ENCODE measurements around the gene ALKBH1. TPM values are rescaled to one million over a fixed set of nuclear protein-coding genes. Genes with fewer than 3 reads are reported as not detected.
A peak's percentile ranks its signal among the peaks of the same experiment; 100 is the strongest.

The ALKBH1 gene
- total RNA-seq, 4 donors from 2014 or later = 5.2 to 15.6 (median 10.4) TPM

DNA sequence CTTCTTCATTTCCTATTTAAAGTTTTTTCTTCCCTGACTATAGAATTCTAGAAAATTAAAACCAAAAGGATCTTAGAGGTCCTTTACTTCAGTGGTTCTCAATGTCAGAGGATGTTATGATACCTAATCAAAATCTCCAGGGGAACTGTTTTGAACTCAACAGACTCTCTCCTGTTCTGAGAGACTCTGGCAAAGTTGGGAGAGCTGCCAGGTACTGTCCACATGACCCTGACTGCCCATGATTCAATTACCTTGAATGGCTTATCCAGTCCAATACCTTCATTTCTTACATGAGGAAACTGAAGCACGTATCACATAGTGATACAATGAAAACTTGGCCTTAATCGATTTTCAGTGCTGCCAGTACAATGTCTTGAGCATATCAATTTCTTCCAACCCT is 16.6 kb downstream of the ALKBH1 start:
- 89 to 95% methylated on average over 2 of the region's 2 CpGs for WGBS, 2 donors (ENCODE audit: low coverage in 1 of 2)
- no peak overlapping the region for H3K4me3 ChIP-seq
- peaks cover 0 to 44% (median 5%) of the 10 kb centered on the region in 4 donors for H3K36me3 ChIP-seq
- H3K27ac ChIP-seq = no peak overlapping the region
- in situ Hi-C loops (cut with MboI; ENCODE audit: low pct_ligation_motif_present in 1 of 4, low pct_unique_long_range_greater_than_20kb in 1 of 4, low sequenced_read_pairs in 3 of 4) (no loop called here), intact Hi-C loops (cut with DNase I; ENCODE audit: low total_unique reads) (no loop called here)
- TF ChIP-seq EP300 (IDR thresholded peaks at IDR 0.05; ENCODE audit: low read depth) (no peak), POLR2A (IDR thresholded peaks at IDR 0.05) (no peak), POLR2AphosphoS5 (IDR thresholded peaks at IDR 0.05) (no peak)
- TF ChIP-seq, protein P1, sequence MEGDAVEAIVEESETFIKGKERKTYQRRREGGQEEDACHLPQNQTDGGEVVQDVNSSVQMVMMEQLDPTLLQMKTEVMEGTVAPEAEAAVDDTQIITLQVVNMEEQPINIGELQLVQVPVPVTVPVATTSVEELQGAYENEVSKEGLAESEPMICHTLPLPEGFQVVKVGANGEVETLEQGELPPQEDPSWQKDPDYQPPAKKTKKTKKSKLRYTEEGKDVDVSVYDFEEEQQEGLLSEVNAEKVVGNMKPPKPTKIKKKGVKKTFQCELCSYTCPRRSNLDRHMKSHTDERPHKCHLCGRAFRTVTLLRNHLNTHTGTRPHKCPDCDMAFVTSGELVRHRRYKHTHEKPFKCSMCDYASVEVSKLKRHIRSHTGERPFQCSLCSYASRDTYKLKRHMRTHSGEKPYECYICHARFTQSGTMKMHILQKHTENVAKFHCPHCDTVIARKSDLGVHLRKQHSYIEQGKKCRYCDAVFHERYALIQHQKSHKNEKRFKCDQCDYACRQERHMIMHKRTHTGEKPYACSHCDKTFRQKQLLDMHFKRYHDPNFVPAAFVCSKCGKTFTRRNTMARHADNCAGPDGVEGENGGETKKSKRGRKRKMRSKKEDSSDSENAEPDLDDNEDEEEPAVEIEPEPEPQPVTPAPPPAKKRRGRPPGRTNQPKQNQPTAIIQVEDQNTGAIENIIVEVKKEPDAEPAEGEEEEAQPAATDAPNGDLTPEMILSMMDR (IDR thresholded peaks at IDR 0.05) = no peak
- no peaks in the 10 kb centered on the region for H3K9me3 ChIP-seq
- H3K4me1 ChIP-seq = no peaks in the 10 kb centered on the region
- H3K27me3 ChIP-seq = no peaks in the 10 kb centered on the region
- DNase-seq = no peak

- H3K36me3 ChIP-seq = peaks cover 0 to 23% (median 2%) of the 10 kb centered on the region in 4 donors
- WGBS, 2 donors (ENCODE audit: low coverage in 1 of 2) = 0 to 13% methylated on average over 1 of the region's 1 CpG
- no peak for DNase-seq
These were observed 25.7 kb downstream of the ALKBH1 start for GRCh38 chr14:77682158-77682553.

GRCh38 chr14:77681196-77682157 is 26.3 kb downstream of the ALKBH1 start:
- H3K27ac ChIP-seq = peak overlapping the region; percentile 63 to 67 (median 66)
- TF ChIP-seq POLR2AphosphoS5 (IDR thresholded peaks at IDR 0.05) (peak in 1 of 3 donors; percentile 39), POLR2A (IDR thresholded peaks at IDR 0.05) (no peak), EP300 (IDR thresholded peaks at IDR 0.05; ENCODE audit: low read depth) (no peak)
- TF ChIP-seq, protein P1 (IDR thresholded peaks at IDR 0.05) = no peak
- no peaks in the 10 kb centered on the region for H3K9me3 ChIP-seq
- H3K27me3 ChIP-seq = no peaks in the 10 kb centered on the region
- peak; percentile 43 for DNase-seq
- intact Hi-C loops (cut with DNase I; ENCODE audit: low total_unique reads) (no loop called here), in situ Hi-C loops (cut with MboI; ENCODE audit: low pct_ligation_motif_present in 1 of 4, low pct_unique_long_range_greater_than_20kb in 1 of 4, low sequenced_read_pairs in 3 of 4) (no loop called here)
- WGBS, 2 donors (ENCODE audit: low coverage in 1 of 2) = 42 to 50% methylated on average over 7 of the region's 7 CpGs
- H3K4me3 ChIP-seq = no peak overlapping the region
- H3K36me3 ChIP-seq = peaks cover 0 to 24% (median 2%) of the 10 kb centered on the region in 4 donors
- H3K4me1 ChIP-seq = peaks cover 8 to 28% (median 16%) of the 10 kb centered on the region in 4 donors

More at GRCh38 chr14:77682158-77682553, 25.7 kb downstream of the ALKBH1 start:
- no peaks in the 10 kb centered on the region for H3K9me3 ChIP-seq
- TF ChIP-seq POLR2A (IDR thresholded peaks at IDR 0.05) = no peak
- TF ChIP-seq, protein P1 (IDR thresholded peaks at IDR 0.05) = no peak
- no peak for TF ChIP-seq POLR2AphosphoS5 (IDR thresholded peaks at IDR 0.05)
- no peak for TF ChIP-seq EP300 (IDR thresholded peaks at IDR 0.05; ENCODE audit: low read depth)
- H3K27me3 ChIP-seq = no peaks in the 10 kb centered on the region
- in situ Hi-C loops (cut with MboI; ENCODE audit: low pct_ligation_motif_present in 1 of 4, low pct_unique_long_range_greater_than_20kb in 1 of 4, low sequenced_read_pairs in 3 of 4) (no loop called here), intact Hi-C loops (cut with DNase I; ENCODE audit: low total_unique reads) (no loop called here)
- peak overlapping the region; percentile 63 to 67 (median 66) for H3K27ac ChIP-seq
- H3K4me3 ChIP-seq = no peak overlapping the region
- peaks cover 8 to 28% (median 16%) of the 10 kb centered on the region in 4 donors for H3K4me1 ChIP-seq

DNA sequence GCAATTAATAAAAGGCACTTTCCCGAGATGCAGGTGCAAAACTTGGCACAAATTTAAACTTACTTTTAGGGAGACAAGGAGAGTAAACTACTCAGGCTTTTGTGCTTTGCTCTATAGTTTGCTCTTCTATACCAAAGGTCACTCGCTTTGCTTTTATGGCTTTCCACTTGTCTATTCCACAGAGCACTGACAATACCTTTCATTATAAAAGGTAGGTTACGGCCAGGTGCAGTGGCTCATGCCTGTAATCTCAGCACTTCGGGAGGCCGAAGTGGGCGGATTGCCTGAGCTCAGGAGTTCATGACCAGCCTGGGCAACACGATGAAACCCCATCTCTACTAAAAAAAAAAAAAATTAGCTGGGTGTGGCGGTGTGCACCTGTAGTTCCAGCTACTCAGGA is 32.9 kb downstream of the ALKBH1 start:
- intact Hi-C loops (cut with DNase I; ENCODE audit: low total_unique reads) = no loop called here
- Histone ChIP-seq H3K27me3 (no peaks in the 10 kb centered on the region), H3K27ac (peak overlapping the region; percentile 28 to 66 (median 54)), H3K4me1 (peaks cover 0 to 14% (median 5%) of the 10 kb centered on the region in 4 donors), H3K36me3 (peaks cover 0 to 43% (median 11%) of the 10 kb centered on the region in 4 donors), H3K9me3 (no peaks in the 10 kb centered on the region), H3K4me3 (no peak overlapping the region)
- peak in 2 of 3 donors; percentile 19 to 44 for TF ChIP-seq POLR2AphosphoS5 (IDR thresholded peaks at IDR 0.05)
- TF ChIP-seq, protein P1 (IDR thresholded peaks at IDR 0.05) = no peak
- TF ChIP-seq POLR2A (IDR thresholded peaks at IDR 0.05) = no peak
- TF ChIP-seq EP300 (IDR thresholded peaks at IDR 0.05; ENCODE audit: low read depth) = no peak
- DNase-seq = peak; percentile 75
- 55% methylated on average over 3 to 8 of the region's 8 CpGs for WGBS, 2 donors (ENCODE audit: low coverage in 1 of 2)
- in situ Hi-C loops (cut with MboI; ENCODE audit: low pct_ligation_motif_present in 1 of 4, low pct_unique_long_range_greater_than_20kb in 1 of 4, low sequenced_read_pairs in 3 of 4) = no loop called here

Data from transverse colon (tissue), 4 donors.